ENCODE data around the gene TAS2R7.

DNA sequence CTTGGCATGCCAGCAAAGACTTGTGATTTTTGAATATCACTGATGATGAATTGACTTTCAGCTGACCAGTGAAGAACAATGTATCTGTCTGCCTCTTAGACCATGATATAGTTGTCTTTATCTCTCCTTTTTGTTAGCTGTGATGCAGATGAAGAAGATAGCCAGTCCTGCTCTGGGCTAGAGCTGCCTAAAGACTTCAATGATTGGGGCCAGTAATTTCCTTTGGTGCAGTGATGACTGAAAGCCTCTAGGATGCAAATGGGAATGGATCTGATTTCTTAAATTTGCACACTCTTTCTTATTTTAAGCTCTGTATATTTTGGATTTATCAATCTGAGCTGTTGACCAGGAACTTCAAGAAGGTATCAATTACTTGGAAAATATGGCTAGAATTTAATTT lies 7.6 kb upstream of the TAS2R7 start, which contains the start of gene TAS2R9:
- TF ChIP-seq, protein P1, sequence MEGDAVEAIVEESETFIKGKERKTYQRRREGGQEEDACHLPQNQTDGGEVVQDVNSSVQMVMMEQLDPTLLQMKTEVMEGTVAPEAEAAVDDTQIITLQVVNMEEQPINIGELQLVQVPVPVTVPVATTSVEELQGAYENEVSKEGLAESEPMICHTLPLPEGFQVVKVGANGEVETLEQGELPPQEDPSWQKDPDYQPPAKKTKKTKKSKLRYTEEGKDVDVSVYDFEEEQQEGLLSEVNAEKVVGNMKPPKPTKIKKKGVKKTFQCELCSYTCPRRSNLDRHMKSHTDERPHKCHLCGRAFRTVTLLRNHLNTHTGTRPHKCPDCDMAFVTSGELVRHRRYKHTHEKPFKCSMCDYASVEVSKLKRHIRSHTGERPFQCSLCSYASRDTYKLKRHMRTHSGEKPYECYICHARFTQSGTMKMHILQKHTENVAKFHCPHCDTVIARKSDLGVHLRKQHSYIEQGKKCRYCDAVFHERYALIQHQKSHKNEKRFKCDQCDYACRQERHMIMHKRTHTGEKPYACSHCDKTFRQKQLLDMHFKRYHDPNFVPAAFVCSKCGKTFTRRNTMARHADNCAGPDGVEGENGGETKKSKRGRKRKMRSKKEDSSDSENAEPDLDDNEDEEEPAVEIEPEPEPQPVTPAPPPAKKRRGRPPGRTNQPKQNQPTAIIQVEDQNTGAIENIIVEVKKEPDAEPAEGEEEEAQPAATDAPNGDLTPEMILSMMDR (conservative IDR thresholded peaks at IDR 0.05; ENCODE audit: low read depth, low read length): no peak
- TF ChIP-seq EZH2 (IDR thresholded peaks at IDR 0.05; ENCODE audit: low read length, unreplicated experiment): no peak
